NCI-H2029 treated with DMSO at 0.1 percent for 48 hours (cell line): ENCODE results near the gene KIAA1217.

Experiments
- DNase-seq: peaks from one replicate; lab custom pipeline; 2025; lab: John Stamatoyannopoulos, UW

The KIAA1217 gene, protein sequence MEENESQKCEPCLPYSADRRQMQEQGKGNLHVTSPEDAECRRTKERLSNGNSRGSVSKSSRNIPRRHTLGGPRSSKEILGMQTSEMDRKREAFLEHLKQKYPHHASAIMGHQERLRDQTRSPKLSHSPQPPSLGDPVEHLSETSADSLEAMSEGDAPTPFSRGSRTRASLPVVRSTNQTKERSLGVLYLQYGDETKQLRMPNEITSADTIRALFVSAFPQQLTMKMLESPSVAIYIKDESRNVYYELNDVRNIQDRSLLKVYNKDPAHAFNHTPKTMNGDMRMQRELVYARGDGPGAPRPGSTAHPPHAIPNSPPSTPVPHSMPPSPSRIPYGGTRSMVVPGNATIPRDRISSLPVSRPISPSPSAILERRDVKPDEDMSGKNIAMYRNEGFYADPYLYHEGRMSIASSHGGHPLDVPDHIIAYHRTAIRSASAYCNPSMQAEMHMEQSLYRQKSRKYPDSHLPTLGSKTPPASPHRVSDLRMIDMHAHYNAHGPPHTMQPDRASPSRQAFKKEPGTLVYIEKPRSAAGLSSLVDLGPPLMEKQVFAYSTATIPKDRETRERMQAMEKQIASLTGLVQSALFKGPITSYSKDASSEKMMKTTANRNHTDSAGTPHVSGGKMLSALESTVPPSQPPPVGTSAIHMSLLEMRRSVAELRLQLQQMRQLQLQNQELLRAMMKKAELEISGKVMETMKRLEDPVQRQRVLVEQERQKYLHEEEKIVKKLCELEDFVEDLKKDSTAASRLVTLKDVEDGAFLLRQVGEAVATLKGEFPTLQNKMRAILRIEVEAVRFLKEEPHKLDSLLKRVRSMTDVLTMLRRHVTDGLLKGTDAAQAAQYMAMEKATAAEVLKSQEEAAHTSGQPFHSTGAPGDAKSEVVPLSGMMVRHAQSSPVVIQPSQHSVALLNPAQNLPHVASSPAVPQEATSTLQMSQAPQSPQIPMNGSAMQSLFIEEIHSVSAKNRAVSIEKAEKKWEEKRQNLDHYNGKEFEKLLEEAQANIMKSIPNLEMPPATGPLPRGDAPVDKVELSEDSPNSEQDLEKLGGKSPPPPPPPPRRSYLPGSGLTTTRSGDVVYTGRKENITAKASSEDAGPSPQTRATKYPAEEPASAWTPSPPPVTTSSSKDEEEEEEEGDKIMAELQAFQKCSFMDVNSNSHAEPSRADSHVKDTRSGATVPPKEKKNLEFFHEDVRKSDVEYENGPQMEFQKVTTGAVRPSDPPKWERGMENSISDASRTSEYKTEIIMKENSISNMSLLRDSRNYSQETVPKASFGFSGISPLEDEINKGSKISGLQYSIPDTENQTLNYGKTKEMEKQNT (N-terminal part only)

DNA sequence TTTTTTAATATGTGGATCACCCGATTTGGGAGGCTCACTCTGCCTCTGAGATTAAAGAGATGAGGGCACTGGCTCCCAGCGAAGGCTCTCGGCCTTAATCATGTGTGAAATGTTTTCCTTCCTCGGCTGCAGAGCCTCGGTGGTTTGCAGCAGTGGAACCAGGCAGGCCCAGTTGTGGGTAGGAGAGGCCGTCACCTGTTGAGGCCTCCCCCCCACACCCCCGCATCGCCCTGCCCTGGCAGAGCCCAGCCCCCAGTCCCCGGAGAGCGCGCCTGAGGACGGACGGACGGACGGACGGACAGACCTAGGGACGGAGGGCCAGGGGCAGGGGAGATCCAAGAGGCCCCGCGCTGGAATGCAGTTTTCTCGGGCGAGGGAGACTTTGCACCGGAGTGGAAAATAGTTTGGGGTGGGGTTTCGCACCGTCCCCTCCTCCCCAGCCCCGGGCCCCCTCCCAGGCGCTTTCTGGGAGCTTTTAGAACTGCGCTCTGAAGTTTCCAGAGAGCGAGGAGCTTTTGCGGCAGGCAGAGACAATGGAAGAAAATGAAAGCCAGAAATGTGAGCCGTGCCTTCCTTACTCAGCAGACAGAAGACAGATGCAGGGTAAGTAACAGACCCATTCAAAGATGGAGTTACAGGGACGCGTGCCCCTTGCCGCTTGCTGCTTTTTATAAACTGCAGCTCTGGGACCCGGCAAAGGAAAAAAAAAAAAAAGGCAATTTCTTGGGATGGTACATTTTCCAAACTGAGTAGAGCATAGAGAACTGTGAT is at the start of gene KIAA1217:
KIAA1217 (plus strand) TSS at position 478 of the 771 bp plus-strand sequence; CDS start at position 534, 56 bp downstream.
- DNase-seq: no peak

DNA sequence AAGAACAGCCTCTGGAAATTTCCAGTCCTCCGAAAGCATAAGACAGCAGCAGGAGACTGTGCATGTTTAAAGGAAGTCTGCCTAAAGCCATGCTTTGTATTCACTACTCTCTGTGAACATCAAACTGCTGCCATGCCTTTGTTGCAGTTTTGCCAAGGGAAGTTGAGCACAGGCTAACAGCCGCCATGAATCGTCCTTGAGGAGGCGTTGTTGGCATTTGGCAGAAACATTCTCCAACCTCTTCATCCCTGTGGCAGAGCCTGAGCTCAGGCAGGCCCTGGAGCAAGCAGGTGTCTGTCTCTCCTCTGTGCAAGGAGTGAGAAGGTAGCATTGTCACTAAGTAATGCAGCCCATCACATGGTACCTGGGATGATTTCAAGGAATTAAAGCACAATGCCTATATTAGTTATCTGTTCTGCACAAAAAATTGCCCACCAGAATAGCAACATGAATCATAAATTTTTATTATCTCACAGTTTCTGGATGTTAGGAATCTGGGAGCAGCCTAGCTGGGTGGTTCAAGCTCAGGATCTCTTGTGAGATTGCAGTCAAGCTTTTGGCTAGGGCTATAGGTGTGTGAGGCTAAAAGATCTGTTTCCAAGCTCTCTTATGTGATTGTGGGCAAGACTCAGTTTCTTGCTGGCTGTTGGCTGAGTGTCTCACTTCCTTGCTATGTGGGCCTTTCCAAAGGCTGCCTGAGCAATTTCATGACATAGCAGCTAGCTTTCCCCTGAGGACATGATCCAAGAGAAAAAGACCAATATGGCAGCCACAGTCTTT is 46.5 kb upstream of the KIAA1217 start:
- DNase-seq: no peak

DNA sequence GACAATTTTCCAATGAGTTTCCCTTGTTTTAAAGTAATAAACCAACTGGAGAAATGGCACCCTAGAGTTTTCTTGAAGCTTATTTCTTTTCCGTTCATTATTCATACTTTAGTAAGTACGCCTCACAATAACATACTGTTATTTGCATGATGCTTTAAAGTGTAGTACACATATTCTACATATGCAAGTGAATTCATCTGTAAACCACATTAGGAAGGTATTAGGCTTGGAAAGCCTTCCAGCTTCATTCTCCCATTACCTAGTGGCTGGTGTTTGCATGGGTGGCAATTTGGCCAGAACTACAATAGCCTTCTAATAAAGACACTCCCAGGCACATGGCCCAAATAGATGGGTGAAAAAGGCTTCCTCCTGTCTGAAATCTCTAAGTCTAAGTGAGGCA is 45.5 kb upstream of the KIAA1217 start:
- DNase-seq: no peak

DNA sequence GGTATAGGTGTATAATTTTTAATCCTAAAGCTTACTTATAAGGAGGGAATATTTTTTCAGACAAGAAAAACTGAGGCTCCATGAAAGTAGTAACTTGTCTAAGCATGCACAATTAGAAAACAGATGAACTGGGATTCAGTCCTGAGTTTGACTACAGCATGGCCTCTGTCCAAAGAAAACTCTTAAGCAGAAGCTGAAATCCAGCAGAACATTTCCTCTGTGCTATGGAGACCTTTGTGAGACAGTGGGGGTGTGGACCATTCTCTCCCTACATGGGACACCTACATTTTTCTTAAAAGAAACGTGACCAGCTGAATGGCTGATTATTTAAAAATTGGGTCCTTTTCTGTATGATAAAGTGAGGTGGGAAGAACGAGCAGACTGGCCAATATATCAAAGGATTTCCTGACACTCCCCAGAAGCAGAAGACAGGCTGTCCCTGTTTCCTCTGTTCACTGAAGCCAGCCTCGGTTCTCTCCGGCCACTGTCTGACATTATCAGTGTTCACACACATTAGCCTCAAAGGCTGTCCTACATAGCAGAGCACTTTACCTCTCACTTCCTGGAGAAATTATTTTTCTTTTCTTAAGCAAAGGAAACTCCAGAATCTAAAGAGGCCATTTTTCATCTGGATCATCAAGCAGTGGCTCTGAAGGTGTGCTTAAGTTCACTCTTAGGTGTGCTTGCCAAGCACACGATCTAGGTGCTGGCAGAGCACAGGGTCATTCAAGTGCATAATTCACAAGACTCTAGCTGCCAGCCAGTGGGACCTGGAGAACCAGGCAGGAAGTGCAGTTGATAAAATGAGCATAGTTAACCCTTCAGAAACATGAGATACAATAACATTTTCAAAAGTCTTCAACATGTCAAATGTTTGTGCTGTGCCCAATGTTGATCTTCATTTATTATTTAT is 40.4 kb upstream of the KIAA1217 start:
- DNase-seq: no peak

DNA sequence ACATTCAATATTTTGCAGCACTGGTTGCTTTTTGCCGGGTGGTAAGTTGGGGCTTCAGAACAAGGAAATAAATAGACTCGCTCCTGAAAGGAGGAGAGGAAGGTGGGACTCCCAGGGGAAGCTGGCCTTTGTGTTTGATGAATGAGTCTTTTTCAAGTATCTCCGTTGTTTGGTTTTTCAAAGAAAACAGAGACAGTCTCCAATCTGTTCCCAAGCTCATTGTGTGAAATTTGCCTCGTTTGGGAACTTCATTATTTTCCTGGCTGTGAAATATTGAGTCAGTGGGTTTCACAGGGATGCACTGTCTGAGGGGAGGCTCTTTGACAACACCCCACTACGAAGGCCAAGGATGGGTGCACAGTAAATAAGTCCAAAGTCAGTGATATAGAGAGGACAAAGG is 38.7 kb upstream of the KIAA1217 start:
- no peak for DNase-seq

DNA sequence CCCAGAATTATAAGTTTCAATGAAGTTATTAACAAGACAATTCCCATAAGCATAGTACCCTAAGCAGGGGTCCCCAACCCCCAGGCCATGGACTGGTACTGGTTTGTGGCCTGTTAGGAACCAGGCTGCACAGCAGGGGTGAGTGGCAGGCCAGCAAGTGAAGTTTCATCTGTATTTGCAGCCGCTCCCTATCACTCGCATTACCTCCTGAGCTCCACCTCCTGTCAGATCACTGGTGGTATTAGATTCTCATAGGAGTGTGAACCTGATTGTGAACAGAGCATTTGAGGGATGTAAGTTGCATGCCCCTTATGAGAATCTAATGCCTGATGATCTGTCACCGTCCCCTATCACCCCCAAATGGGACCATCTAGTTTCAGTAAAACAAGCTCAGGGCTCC is 36.0 kb upstream of the KIAA1217 start:
- no peak for DNase-seq

DNA sequence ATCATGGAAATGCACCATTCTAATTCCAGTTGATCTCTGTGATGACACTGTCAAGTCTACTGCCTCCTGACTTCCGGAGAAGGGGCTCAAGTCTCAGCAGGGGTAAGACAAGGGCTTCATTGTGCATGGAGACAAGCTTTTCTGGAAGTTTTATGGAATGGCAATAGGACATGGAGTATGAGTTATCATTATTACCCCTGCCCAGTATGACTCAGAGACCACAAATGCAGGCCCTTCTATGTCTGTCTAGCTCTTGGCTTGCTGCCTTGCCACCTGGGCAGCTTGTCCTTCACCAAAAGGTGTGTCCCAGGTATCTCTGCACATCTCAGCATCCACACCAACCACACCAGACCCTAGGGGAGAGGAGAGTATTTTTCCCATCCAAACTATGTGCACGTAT is 34.9 kb upstream of the KIAA1217 start:
- no peak for DNase-seq

DNA sequence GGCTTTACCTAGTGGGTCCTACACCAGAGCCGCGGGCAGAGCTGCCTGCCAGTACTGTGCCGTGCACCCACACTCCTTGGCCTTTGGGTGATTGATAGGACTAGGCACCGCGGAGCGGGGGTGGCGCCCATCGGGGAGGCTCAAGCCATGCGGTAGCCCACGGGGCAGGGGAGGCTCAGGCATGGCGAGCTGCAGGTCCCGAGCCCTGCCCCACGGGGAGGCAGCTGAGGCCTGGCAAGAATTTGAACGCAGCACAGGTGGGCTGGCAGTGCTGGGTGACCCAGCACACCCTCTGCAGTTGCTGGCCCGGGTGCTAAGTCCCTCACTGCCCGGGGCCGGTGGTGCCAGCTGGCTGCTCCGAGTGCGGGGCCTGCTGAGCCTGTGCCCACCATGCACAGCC is 32.3 kb upstream of the KIAA1217 start:
- DNase-seq: no peak

DNA sequence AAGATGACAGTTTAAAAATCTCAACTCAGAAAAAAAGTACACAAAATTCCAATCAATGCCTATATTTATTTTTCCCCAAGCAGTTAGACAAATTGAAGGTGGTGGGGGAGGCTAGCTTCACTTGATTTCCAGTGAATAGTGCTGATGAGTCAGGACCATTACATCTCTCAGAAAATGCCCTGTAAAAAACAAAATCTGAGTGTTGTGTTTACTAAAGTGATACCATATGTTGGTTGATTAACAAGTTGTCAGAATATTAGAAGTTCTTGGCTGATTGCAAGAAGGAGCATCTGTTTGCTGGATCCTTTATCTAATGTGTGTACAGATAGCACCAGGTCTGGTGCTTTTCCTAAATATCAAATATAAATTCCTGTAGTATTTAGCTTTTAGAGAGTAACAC is 31.3 kb upstream of the KIAA1217 start:
- DNase-seq: no peak

DNA sequence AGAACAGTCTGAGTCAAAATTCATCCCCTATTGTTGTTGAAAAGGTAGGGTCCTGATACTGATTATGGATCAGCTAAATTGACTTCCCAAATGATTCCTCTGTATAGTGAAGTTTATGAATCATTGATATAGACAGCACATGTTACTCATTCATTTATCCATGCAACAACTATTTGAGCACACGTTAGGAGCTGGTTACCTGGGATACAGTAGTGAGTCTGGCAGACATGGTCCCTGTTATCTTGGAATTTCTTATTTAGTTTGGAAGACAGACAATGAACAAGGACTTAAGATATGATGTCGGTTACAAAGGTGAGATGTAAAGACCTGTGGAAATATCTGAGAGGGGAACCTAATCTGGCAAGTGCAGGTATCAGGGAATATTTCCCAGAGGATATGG is 28.0 kb upstream of the KIAA1217 start:
- DNase-seq: no peak

DNA sequence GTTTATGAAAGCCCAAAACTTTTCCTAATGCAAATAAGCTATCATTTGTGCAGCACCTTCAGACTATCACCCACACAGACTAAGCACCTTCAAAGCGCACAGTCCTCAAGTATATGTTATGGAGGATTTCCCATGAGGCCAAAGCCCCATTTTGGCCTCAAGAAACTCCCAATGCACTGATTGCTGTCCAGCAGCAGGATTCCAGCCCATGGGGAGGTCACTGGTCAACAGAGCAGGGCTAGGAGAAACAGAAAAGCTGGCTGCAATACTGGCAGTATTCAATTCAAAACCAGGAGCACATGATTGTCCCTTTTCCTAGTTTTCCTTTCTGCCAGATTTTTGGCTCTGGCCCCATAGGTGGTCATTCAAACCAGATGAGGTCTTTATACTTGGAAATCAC is 24.5 kb upstream of the KIAA1217 start:
- DNase-seq: no peak

DNA sequence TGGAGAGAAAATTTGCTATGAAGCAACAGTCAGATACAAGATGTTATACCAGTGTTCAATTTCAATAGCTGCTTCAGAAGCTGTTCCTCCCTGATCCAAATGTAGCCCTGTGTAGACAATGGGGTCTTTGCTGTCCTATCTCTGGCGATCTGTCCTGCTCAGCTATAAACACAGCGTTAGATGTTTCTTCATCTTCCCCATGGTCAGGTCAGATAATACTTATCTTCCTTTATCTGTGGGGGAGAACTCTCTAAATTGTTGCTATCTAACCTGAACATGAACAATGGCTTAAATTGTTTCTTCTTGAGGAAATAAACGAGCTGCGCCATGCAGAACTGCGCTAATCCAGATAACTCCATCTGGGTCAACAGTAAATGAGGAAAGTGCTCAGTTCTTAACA is 15.6 kb upstream of the KIAA1217 start:
- DNase-seq: no peak

DNA sequence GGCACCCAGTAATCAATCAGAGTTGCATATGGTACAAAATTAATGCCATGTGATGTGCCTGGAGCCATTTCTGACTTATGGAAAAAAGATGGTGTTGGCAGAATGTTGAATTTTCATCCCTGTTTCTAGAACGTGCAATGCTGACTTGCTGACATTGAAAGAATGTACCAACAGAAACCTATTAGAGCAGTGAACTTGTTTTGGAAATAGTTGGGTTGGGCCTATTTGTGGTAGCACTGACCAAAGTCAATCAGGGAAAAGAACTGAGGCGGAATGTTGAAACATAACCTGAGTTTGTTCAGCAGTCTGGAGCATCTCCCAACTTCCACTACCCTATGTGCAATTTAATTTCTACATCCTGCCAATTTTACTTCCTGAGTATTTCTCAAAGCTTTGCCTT is 11.7 kb upstream of the KIAA1217 start:
- DNase-seq: no peak

DNA sequence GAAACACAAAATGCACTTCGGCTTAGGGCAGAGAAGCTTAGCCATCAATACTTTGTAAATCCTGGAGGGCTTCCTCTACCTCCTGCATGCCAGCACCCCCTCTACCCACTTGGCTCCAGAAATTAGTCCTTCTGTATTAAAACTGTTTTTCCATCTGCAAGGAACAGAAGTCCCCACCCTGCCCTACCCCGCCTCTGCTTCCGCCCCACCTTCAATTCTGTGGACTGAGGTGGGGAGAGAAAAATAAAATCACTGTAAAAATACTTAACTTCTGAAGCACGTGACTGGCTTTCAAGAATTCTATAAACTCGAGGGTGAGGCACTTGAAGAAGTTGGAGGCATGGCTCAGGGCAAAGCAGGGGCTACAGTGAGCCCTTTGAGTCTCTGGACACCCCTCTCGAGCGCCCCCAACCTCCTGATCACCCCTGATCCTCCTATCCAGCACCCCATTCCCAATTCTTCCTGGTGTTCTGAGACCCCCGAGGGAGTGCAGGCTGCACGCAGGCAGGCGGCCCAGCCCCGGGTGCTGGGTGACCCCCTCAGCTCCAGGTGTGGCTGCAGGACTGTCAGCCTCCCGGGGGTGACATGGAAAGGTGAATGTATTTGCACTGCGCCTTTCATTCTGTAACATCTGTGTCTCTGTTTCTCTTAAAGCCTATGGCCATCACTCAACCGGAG is 7.3 kb upstream of the KIAA1217 start:
- no peak for DNase-seq

DNA sequence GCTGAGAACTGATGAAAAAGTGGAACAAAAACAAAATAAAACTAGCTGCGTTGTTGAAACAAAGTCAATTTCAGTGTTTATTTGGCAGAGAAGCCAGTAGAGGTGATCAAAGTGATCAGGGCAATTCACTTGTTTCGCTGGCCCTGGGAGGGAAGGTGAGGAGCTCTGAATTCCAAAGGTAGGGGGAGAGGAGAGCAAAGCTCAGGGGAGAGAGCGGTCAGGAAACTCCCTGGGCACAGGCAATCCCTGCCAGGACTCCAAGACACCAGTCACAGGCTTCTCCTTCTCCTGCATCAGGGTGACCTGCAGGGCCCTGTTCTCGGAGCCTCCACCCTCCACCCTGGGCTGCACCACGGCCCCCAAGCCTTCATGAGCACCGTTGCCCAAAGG is 6.8 kb upstream of the KIAA1217 start:
- DNase-seq: no peak

DNA sequence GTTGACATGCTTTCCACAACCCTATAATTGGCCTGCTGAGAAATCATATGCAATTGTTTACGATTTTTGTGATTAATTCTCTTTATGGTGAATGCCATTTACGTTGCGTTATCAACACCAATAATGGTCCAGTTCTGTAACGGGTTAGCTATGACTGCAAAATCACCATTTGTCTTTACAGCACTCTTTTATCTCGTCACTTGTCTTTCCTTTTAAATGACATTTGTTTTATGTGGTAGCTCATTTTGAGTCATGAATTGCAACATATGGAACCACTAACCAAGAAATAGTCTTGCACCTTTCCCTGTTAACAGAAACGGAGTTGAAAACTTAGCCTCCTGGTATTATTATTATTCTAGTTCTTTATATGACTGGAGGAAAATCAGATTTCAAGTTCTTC is 3.1 kb upstream of the KIAA1217 start:
- no peak for DNase-seq

DNA sequence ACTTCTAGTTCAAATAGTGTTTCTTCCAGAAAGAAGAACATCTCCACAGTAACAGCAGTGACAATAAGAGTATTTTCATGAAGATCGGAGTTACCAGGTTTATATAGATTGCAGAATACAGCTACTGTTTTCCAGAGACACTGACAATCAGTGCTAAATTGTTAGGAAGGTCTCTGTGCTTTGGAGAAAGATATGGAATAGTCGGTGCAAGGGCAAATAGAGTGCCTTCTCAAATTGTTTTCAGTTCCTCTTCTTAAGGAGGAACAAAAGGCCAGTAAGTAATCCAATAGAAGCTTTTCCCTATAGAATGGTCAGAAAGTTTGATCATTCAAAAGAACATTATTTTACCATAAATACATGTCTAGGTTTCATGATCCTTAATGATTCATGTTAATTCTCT is 2.6 kb upstream of the KIAA1217 start:
- DNase-seq: no peak

DNA sequence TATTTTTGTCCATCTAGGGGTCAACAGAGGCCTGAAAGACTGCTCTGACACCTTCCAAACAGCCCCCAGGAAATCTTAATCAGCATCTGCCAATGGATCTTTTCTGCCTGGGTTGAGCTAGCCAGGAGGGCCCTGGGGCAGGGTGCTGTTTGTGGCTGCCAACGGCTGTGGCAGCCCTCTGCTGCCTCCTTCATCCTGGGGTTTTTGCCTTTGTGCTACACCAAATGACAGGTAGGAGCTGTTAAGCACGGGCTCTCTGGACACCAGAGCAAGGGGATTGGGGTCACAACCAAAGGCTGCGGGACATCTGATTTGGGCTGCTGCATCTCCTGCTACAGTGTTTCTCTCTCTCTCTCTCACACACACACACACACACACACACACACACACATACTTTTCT is 2.0 kb upstream of the KIAA1217 start:
- no peak for DNase-seq

DNA sequence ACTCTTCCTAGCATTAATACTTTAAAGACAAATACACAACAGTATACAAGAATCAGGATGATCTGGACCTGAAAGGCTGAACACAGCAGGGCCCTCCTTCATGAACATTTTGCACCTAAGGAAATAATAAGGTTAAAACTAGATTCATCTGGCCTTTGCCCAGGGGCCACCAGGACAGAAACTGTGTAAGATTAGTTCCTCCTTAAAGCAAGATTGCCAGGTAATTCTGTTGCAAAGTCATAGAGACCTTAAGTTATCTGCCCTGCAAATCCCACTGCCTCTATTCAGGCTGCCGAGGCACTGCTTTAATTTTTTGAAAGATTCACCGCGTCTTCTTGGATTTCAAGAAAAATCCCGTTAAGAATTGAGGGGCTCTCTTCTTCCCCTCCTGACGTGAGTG is 1.6 kb upstream of the KIAA1217 start:
- DNase-seq: no peak
